Thyroid gland (tissue), 4 donors: ENCODE measurements around the gene DNMT1.

Source experiments
- CTCF ChIP-seq, 6 experiments: fragments of 200-600 bp in 3 of 6; fragments of 450-650 bp in 3 of 6; sonication (generic) in 3 of 6; IDR thresholded peaks; one replicate each; pipeline ENCODE4 v1.5.1; 2016 to 2019; ENCODE audit warnings: antibody characterized with exemption in 6 of 6, mild to moderate bottlenecking in 2 of 6, inconsistent platforms in 1 of 6, moderate library complexity in 1 of 6
- POLR2A ChIP-seq, 2 donors: fragments of 450-650 bp; IDR thresholded peaks; one replicate each; pipeline ENCODE4 v1.6.1; 2017; ENCODE audit warnings: antibody characterized with exemption in 2 of 2, mild to moderate bottlenecking in 2 of 2, moderate library complexity in 1 of 2

- TF ChIP-seq CTCF (IDR thresholded peaks at IDR 0.05), result no peak
- TF ChIP-seq POLR2A (IDR thresholded peaks at IDR 0.05), result no peak
Observed at GRCh38 chr19:10114651-10115391, 79.9 kb downstream of the DNMT1 start.
